ENCODE measurements around the gene AGPAT2.
A peak's percentile ranks its signal among the peaks of the same experiment; 100 is the strongest.

AGPAT2 gene

GRCh38 chr9:136672431-136673087 is 14.7 kb downstream of the AGPAT2 start:
- no peak for DNase-seq

GRCh38 chr9:136671646-136672430 is 15.4 kb downstream of the AGPAT2 start:
- peak; percentile 51 for DNase-seq

GRCh38 chr9:136671254-136671614 is 16.0 kb downstream of the AGPAT2 start:
- no peak for DNase-seq

- DNase-seq, result no peak
Measured at GRCh38 chr9:136670576-136671253, 16.5 kb downstream of the AGPAT2 start.

GRCh38 chr9:136669791-136670464 is 17.3 kb downstream of the AGPAT2 start:
- no peak for DNase-seq

GRCh38 chr9:136668983-136669790 is 18.1 kb downstream of the AGPAT2 start:
- DNase-seq, result no peak

GRCh38 chr9:136667940-136668760 is 19.1 kb downstream of the AGPAT2 start:
- no peak for DNase-seq

- no peak for DNase-seq
Measured at GRCh38 chr9:136667214-136667939, 19.9 kb downstream of the AGPAT2 start.

GRCh38 chr9:136666372-136667213 is 20.7 kb downstream of the AGPAT2 start:
- no peak for DNase-seq

GRCh38 chr9:136665704-136666371 is 21.4 kb downstream of the AGPAT2 start:
- peak; percentile 40 for DNase-seq

GRCh38 chr9:136665111-136665703 is 22.1 kb downstream of the AGPAT2 start:
- peak; percentile 32 for DNase-seq

GRCh38 chr9:136664000-136664915 is 23.0 kb downstream of the AGPAT2 start:
- DNase-seq, result no peak

GRCh38 chr9:136662656-136663581 is 24.3 kb downstream of the AGPAT2 start, which contains the start of gene EGFL7:
TSS of gene EGFL7 (plus strand) at chr9:136662916. CDS start at chr9:136668283, 5,367 bp downstream.
- DNase-seq, result no peak

GRCh38 chr9:136662326-136662655 is 25.0 kb downstream of the AGPAT2 start:
- no peak for DNase-seq

GRCh38 chr9:136661641-136662325 is 25.5 kb downstream of the AGPAT2 start:
- no peak for DNase-seq
